ENCODE results near the gene CARHSP1. TPM values are rescaled to one million over a fixed set of nuclear protein-coding genes. Genes with fewer than 3 reads are reported as not detected.

The CARHSP1 gene
- total and polyA plus RNA-seq, 9 of the 15 experiments (the other 6 are each of a cell fraction or from before 2014, with no cell fraction given): 5.8 to 114 (median 41.1) TPM

DNA sequence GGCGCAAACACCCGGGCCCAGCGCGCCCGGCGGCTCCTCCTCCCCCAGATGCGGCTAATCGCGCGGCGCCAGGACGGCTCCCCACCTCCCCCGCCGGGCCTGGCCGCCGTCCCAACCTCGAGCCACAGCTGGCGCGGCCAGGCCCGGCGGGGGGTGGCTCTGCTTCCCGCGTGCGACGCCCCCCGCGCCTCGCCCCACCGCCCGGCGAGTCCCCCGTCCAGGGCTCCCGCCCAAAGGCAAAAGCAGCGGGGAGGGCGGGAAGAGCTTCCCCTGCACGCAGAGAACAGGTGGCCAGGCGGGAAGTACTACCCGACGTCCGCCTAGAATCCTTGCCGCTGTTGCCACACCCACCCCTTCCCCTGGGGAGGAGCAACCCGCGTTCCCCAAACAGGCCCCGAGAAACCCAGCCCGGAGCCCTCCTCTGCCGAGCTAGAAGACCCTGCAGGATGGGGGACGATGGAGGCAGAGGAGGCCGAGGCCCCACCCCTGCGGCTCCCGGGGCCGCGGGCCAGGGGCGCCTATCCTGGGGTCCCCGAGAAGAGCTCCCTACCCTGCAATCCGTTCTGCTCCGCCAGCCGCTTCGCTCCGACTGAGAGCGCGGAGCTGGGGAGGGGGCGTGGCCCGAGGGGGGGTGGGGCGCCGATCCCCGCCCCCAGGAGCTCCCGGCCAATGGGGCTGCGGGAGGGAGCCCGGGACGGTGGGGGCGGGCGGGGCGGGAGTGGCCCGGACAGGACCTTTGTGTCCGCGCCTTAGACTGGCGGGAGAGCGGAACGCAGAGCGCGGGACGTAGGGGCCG, at the start of gene CARHSP1 (continued):
- TF ChIP-seq ZNF518B (CRISPR knock-in tag; IDR thresholded peaks at IDR 0.05) (no peak), SMC3 (conservative IDR thresholded peaks at IDR 0.05; ENCODE audit: insufficient read depth, low read depth, low read length) (no peak), MED1 (CRISPR knock-in tag; IDR thresholded peaks at IDR 0.05; ENCODE audit: borderline replicate concordance) (no peak), DPF2 (IDR thresholded peaks at IDR 0.05) (no peak; the same call in 1 of the 2 replicates), YY1 (IDR thresholded peaks at IDR 0.05; ENCODE audit: borderline replicate concordance in 1 of 3, control insufficient read depth in 1 of 3, extremely low read depth in 1 of 3, insufficient read depth in 3 of 3, insufficient read length in 1 of 3, insufficient replicate concordance in 2 of 3, low read depth in 1 of 3, low read length in 2 of 3) (peak in 1 of 3 experiments; percentile 53), ZNF197 (CRISPR knock-in tag; IDR thresholded peaks at IDR 0.05; ENCODE audit: low read depth) (no peak), ZNF311 (CRISPR knock-in tag; IDR thresholded peaks at IDR 0.05) (no peak), MEF2A (IDR thresholded peaks at IDR 0.05; ENCODE audit: control insufficient read depth, low read depth, low read length) (no peak), GTF2B (IDR thresholded peaks at IDR 0.05; ENCODE audit: extremely low read depth, insufficient read length) (no peak)
- TF ChIP-seq, protein P1, sequence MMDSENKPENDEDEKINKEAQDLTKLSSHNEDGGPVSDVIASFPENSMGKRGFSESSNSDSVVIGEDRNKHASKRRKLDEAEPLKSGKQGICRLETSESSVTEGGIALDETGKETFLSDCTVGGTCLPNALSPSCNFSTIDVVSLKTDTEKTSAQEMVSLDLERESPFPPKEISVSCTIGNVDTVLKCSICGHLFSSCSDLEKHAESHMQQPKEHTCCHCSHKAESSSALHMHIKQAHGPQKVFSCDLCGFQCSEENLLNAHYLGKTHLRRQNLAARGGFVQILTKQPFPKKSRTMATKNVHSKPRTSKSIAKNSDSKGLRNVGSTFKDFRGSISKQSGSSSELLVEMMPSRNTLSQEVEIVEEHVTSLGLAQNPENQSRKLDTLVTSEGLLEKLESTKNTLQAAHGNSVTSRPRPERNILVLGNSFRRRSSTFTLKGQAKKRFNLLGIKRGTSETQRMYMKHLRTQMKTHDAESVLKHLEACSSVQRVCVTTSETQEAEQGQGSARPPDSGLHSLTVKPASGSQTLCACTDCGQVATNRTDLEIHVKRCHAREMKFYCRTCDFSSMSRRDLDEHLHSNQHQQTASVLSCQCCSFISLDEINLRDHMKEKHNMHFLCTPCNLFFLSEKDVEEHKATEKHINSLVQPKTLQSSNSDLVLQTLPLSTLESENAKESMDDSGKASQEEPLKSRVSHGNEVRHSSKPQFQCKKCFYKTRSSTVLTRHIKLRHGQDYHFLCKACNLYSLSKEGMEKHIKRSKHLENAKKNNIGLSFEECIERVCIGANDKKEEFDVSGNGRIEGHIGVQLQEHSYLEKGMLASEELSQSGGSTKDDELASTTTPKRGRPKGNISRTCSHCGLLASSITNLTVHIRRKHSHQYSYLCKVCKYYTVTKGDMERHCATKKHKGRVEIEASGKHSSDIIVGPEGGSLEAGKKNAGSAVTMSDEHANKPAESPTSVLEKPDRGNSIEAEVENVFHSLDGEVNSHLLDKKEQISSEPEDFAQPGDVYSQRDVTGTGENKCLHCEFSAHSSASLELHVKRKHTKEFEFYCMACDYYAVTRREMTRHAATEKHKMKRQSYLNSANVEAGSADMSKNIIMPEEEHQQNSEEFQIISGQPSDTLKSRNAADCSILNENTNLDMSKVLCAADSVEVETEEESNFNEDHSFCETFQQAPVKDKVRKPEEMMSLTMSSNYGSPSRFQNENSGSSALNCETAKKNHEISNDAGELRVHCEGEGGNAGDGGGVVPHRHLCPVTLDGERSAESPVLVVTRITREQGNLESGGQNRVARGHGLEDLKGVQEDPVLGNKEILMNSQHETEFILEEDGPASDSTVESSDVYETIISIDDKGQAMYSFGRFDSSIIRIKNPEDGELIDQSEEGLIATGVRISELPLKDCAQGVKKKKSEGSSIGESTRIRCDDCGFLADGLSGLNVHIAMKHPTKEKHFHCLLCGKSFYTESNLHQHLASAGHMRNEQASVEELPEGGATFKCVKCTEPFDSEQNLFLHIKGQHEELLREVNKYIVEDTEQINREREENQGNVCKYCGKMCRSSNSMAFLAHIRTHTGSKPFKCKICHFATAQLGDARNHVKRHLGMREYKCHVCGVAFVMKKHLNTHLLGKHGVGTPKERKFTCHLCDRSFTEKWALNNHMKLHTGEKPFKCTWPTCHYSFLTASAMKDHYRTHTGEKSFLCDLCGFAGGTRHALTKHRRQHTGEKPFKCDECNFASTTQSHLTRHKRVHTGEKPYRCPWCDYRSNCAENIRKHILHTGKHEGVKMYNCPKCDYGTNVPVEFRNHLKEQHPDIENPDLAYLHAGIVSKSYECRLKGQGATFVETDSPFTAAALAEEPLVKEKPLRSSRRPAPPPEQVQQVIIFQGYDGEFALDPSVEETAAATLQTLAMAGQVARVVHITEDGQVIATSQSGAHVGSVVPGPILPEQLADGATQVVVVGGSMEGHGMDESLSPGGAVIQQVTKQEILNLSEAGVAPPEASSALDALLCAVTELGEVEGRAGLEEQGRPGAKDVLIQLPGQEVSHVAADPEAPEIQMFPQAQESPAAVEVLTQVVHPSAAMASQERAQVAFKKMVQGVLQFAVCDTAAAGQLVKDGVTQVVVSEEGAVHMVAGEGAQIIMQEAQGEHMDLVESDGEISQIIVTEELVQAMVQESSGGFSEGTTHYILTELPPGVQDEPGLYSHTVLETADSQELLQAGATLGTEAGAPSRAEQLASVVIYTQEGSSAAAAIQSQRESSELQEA (IDR thresholded peaks at IDR 0.05; ENCODE audit: low read depth): no peak
- TF ChIP-seq, protein P2, sequence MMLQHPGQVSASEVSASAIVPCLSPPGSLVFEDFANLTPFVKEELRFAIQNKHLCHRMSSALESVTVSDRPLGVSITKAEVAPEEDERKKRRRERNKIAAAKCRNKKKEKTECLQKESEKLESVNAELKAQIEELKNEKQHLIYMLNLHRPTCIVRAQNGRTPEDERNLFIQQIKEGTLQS (IDR thresholded peaks at IDR 0.05): no peak
- TF ChIP-seq, protein P2 (CRISPR knock-in tag; conservative IDR thresholded peaks at IDR 0.05): no peak

Measured in K562 (cell line).